ENCODE measurements around the gene IL18RAP.

IL18RAP gene, protein sequence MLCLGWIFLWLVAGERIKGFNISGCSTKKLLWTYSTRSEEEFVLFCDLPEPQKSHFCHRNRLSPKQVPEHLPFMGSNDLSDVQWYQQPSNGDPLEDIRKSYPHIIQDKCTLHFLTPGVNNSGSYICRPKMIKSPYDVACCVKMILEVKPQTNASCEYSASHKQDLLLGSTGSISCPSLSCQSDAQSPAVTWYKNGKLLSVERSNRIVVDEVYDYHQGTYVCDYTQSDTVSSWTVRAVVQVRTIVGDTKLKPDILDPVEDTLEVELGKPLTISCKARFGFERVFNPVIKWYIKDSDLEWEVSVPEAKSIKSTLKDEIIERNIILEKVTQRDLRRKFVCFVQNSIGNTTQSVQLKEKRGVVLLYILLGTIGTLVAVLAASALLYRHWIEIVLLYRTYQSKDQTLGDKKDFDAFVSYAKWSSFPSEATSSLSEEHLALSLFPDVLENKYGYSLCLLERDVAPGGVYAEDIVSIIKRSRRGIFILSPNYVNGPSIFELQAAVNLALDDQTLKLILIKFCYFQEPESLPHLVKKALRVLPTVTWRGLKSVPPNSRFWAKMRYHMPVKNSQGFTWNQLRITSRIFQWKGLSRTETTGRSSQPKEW

DNA sequence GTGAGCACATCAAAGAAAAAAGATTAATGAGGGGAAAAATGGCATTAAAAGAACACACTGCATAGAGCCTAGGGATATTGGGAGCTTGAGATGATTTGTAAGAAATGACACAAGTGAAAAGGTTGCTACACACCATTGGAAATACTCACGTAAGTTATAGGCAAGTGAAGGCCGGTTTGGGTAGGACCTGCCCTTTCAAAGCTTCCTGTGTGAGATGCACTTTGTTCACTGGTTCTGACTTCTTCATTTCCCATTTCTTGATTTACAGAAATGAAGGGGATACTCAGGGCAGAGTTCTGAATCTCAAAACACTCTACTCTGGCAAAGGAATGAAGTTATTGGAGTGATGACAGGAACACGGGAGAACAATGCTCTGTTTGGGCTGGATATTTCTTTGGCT lies at the start of gene IL18RAP:
Gene IL18RAP, plus strand, starts transcription at position 251 of the 400 bp plus-strand sequence. Its CDS starts 118 bp downstream, at position 369.
- no peak for DNase-seq (ENCODE audit: low read depth in 2 of 2)

DNA sequence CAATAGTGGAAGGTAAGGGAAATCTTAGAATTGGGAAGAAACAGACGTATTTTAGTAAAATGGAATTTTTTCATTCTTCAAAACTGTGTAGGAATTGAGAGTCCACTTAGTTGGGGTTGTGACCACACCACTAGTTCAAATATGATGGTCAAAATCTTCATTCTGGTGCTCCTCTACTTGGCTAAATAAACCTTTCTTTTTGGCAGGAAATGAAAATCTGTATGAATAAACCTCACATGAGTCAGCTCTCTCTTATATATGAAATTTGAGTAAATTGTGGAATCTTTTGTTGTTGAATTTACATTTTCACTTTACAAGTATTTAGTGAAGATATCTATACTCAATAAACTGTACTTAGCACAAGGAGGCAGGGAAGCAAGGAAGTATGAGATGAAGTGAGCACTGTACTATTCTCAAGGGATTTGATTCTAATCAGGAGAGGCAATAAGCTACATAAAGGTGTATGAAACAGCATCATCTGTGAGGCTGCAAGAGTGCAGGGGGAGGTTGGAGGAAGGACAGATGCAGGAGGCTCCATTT lies 46.8 kb upstream of the IL18RAP start:
- no peak for DNase-seq (ENCODE audit: low read depth in 2 of 2)

- no peak for DNase-seq (ENCODE audit: low read depth in 2 of 2)
Measured at GRCh38 chr2:102383722-102384121, 39.2 kb upstream of the IL18RAP start.

DNA sequence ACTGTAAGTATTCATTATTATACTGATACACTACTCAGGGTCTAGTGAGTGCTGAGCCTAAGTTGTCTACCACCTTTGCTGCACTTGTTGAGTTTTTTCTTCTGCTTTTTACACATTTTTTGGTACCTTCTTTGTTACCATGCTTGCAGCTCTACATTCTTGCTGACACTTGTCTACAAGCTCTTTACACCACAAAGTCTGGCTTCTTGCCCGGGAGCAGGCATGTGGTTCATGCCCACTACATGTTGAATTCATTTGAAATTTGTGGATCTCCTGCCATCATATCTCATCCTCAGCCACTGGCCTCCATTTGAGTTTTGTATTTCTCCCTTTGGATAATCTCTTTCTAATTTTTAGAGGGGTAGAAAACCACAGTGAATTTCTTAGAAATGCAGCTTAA lies 37.4 kb upstream of the IL18RAP start:
- no peak for DNase-seq (ENCODE audit: low read depth in 2 of 2)

- DNase-seq (ENCODE audit: low read depth in 2 of 2): no peak
Measured at GRCh38 chr2:102386004-102386403, 37.0 kb upstream of the IL18RAP start.

- no peak for DNase-seq (ENCODE audit: low read depth in 2 of 2)
Measured at GRCh38 chr2:102386867-102387541, 36.0 kb upstream of the IL18RAP start.

DNA sequence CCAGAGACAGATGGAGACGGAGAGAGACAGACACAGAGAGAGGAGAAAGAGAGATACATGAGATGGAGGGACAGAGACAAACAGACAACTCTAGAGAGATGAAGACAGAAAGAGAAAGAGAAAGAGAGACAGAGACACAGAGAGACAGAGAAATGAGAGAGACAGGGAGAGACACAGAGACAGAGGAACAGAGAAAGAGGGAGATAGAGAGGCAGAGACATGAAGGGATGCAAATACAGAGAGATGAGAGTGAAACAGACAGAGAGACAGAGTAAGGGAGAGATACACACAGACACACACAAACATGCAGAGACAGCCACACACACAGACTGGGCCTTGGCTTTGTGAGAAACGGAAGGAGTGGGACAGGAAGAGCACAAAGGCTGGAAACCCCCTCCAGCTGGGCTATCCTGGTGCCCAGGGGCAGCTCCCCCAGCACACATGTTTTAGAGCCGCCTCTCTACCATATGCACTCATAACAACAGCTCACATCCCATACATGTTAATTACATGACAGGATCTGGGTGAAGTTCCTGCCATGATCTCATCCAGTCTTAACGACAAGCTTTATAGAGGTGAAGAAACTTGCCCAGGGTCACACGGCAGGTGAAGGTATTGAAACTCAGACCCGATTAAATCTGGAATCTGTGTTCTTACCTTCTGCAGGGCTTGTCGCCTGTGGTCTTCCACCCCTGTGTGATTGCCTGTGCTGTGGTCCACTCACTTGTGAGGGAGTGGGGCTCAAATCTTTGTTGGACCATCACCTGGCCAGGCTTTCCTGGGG lies 35.0 kb upstream of the IL18RAP start:
- no peak for DNase-seq (ENCODE audit: low read depth in 2 of 2)

- peak in 1 of 2 donors; percentile 14 for DNase-seq (ENCODE audit: low read depth in 2 of 2)
Measured at GRCh38 chr2:102391565-102391964, 31.4 kb upstream of the IL18RAP start.

DNA sequence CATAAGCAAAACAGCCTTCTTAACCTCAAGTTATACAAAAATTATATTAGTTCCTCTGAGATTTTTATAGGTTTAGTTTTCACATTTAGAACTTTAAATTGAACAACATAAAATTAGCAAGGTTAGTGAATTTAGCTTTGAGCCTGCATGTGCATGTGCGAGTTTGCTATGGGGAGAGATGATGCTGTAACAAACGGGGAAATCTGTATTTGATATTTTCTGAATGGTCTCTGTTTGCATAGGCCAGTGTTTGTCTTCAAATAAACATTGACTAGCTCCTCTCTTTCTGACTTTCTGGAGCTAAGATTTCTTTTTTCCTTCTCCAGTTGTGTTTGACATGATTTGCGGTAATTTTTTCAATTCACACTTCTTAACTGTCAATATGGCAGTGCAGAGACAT lies 30.9 kb upstream of the IL18RAP start:
- DNase-seq (ENCODE audit: low read depth in 2 of 2): no peak

DNA sequence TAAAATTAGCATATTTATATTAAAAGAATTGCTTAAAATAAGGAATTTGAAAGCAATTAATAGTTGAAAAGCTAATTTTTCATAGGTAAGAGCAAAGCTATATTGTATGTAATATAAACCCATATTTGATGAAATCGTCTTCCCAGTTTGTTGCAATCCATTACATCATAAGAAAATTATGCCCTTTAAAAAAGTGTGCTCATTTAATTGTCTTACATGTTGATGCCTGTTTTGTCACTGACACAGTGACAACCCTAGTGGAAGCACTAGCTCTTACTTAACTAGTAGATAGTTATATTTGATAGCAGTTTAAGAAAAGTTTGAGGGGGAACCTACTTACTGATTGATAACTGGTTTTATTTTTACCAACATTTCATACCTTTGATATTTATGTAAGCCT lies 30.0 kb upstream of the IL18RAP start:
- no peak for DNase-seq (ENCODE audit: low read depth in 2 of 2)

- no peak for DNase-seq (ENCODE audit: low read depth in 2 of 2)
Measured at GRCh38 chr2:102396012-102396411, 26.9 kb upstream of the IL18RAP start.

GRCh38 chr2:102397209-102397608 lies 25.8 kb upstream of the IL18RAP start:
- DNase-seq (ENCODE audit: low read depth in 2 of 2): no peak

- no peak for DNase-seq (ENCODE audit: low read depth in 2 of 2)
Measured at GRCh38 chr2:102399499-102400141, 23.3 kb upstream of the IL18RAP start.

- DNase-seq (ENCODE audit: low read depth in 2 of 2): no peak
Measured at GRCh38 chr2:102401456-102401855, 21.5 kb upstream of the IL18RAP start.

- no peak for DNase-seq (ENCODE audit: low read depth in 2 of 2)
Measured at GRCh38 chr2:102401865-102402264, 21.1 kb upstream of the IL18RAP start.

- DNase-seq (ENCODE audit: low read depth in 2 of 2): no peak
Measured at GRCh38 chr2:102410952-102411351, 12.0 kb upstream of the IL18RAP start.

DNA sequence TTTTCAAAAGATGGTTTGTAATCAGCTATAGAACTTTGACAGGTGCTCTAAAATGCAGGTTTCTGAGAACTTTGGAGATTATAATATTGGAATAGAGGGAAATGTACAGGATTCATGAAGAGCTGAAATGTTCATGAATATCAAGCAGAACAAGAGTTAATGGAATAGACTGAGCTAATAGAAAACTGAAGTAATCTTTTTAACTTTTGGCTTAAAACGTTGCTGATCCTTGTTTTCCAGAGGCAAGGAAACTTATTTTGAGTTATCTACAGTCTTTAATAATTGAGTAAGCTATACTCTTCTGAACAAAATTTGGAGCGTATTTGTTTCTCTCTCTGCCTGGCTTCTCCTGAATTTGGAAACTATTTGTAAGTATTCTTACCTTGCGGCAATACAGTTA lies 10.8 kb upstream of the IL18RAP start:
- DNase-seq (ENCODE audit: low read depth in 2 of 2): no peak

DNA sequence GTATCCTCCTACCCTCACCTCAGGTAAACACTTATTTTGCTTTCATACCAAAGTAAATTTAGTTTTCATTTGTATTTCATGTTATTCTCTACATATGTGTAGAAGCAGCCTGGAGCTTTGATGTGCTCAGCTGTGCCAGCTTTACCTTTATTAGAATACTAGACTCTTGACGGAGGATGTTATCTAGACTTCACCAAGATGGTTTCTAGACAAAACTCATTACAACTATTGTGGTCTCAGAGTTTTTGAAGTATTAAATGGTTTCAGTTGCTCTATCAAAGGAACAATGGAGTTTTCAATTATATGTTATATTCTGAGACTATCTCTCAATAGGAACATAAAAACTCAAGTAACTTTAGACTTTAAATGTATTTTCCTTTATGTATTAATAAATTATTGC lies 5.0 kb upstream of the IL18RAP start:
- DNase-seq (ENCODE audit: low read depth in 2 of 2): no peak

- DNase-seq (ENCODE audit: low read depth in 2 of 2): no peak
Measured at GRCh38 chr2:102418421-102418961, 4.5 kb upstream of the IL18RAP start.

DNA sequence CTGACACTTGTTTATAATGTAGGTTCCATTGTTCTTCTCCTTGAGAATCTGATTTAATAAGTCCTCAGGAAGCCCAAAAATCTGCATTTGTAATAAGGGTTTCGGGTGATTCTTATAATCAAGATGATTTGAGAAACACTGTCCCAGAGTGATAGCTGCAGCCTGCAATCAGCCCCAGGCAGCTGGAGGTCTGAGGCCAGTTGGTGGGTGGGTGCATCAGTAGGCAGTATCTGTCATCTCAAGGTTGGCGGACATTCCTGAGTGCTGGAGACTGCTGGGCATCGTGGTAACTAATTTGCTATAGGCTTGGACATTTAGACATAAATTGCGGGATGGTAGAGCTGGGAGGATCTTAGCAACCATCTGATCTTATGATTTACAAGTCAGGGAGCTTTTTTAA lies 2.7 kb upstream of the IL18RAP start:
- DNase-seq (ENCODE audit: low read depth in 2 of 2): no peak

Data from stimulated activated CD8-positive, alpha-beta memory T cell treated with anti-CD3 and anti-CD28 coated beads, Interleukin-15, amount 100 ng/mL, for 48 hours (primary cell).